ENCODE results near the gene MITF.

- no peak for TF ChIP-seq CTCF (IDR thresholded peaks at IDR 0.05; ENCODE audit: insufficient read depth, low read length)
- no peak for TF ChIP-seq POLR2AphosphoS5 (IDR thresholded peaks at IDR 0.05; ENCODE audit: low read depth)
- no peak for TF ChIP-seq REST (IDR thresholded peaks at IDR 0.05; ENCODE audit: insufficient replicate concordance, low read depth)
- no peak for TF ChIP-seq GABPA (IDR thresholded peaks at IDR 0.05; ENCODE audit: low read depth)
These were observed 1.1 kb downstream of the MITF start for GRCh38 chr3:69740103-69741021.
